Measurements from ENCODE around the gene MYOCD.
"Not testable (repeated sequence)": the region's sequence is repeated elsewhere in the genome, so short reads cannot be mapped to it uniquely, and the experiment has no call there.

Gene MYOCD, protein sequence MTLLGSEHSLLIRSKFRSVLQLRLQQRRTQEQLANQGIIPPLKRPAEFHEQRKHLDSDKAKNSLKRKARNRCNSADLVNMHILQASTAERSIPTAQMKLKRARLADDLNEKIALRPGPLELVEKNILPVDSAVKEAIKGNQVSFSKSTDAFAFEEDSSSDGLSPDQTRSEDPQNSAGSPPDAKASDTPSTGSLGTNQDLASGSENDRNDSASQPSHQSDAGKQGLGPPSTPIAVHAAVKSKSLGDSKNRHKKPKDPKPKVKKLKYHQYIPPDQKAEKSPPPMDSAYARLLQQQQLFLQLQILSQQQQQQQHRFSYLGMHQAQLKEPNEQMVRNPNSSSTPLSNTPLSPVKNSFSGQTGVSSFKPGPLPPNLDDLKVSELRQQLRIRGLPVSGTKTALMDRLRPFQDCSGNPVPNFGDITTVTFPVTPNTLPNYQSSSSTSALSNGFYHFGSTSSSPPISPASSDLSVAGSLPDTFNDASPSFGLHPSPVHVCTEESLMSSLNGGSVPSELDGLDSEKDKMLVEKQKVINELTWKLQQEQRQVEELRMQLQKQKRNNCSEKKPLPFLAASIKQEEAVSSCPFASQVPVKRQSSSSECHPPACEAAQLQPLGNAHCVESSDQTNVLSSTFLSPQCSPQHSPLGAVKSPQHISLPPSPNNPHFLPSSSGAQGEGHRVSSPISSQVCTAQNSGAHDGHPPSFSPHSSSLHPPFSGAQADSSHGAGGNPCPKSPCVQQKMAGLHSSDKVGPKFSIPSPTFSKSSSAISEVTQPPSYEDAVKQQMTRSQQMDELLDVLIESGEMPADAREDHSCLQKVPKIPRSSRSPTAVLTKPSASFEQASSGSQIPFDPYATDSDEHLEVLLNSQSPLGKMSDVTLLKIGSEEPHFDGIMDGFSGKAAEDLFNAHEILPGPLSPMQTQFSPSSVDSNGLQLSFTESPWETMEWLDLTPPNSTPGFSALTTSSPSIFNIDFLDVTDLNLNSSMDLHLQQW

GRCh38 chr17:12665263-12666210 lies at the start of gene MYOCD:
Gene MYOCD, plus strand, starts transcription at chr17:12665890. Its CDS starts 299 bp downstream, at chr17:12666189.
- DNase-seq = no peak

- DNase-seq = no peak
These were observed 49.5 kb upstream of the MYOCD start for GRCh38 chr17:12616161-12616560.

DNA sequence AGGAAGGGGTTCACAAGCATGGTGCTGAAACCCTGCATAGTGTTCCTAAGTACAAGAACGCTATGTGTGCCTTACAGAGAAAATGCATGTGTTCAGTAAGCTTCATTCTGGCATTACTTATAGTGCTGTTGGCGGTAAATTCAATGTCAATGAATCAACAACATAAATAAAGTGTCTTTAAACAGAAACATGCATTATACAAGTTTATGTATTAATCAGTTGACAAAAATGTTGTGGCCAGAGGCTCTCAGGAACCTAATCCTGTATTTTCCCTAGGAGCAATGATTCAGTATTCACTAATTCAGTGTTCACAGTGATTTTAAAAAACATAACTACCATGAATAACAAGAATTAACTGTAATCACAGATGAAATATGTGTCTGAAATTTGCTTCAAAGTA lies 47.1 kb upstream of the MYOCD start:
- no peak for DNase-seq

DNA sequence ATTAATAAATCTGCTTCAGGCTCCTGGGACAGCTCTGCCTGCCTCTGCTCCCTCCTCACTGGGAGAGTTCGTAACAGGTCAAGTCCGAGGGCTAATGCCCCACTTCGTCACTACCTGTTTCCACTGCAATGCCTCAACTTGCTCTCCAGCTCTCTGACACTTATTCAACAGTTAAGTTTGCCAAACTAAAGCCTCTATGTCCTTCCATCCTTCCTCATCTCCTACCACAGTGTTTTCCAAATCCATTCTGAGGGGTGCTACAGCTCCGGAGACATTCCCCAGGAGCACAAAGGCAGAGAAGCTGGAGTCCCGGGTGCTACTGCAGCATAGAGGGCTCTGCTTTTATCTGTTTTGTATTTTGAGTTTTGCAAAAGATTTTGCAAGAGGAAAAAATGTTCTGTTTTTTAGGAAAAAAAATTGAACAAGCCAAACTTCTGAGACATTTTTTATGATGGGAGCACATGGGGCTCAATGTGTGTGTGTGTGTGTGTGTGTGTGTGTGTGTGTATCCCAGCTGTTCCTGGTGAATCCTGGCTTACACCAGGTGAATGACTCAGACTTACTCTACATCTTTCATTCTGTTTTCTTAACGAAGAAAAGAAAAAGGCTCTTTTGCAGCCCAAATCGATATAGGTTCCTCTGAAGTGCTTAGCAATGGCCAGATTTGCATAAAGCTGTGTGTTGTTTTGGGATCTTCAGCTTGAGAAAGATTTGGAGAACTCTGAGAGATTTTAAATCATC lies 46.1 kb upstream of the MYOCD start:
- DNase-seq = no peak

GRCh38 chr17:12620200-12620720 lies 45.4 kb upstream of the MYOCD start:
- DNase-seq = no peak

DNA sequence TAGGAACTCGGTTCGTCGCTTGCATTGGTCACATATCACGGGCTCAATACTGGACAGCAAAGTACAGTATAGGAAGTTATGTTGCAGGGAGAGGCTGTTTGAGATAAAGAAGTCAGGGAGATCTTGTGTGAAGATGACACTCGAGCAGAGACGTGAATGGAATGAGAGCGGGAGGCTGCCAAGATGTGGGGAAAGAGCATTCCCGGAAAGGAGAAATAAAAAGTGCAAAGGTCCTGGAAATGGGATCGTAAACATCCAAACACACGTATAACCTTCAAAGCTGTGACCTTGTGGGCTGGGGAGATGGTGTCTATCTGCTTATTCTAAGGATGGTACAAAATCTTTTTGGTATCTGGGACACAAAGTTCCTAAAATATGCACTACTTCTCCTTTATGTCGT lies 43.0 kb upstream of the MYOCD start:
- no peak for DNase-seq

DNA sequence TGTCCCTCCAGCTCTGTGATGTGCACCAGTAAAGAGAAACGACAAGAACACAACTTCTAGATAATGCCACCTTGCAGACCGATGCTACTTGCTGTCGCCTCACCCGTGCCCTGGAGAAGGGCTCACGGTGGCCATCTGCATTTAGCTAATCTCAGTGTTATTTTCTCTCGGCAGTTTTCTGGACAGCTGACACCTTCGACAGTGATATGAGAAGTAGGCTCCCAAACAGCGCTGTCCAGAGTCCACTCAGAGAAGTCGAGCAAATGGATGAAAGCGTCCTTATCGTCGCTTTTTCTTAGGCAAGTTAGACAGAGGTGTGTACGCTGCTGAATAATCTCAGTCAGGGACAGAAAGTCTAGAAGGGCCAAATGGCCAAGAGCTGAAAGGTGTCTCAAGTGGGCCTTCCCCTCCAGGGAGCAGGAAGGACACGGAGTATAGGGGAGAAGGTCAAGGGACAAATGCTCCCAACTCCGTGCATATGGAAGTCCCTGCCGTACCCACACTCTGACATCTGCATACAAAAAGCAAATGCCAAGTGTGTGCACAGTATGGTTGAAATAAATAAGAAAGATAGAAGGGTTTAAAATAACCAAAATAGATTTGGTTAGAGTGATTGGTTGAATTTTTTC lies 42.4 kb upstream of the MYOCD start:
- DNase-seq = no peak

GRCh38 chr17:12624211-12624610 lies 41.5 kb upstream of the MYOCD start:
- no peak for DNase-seq

DNA sequence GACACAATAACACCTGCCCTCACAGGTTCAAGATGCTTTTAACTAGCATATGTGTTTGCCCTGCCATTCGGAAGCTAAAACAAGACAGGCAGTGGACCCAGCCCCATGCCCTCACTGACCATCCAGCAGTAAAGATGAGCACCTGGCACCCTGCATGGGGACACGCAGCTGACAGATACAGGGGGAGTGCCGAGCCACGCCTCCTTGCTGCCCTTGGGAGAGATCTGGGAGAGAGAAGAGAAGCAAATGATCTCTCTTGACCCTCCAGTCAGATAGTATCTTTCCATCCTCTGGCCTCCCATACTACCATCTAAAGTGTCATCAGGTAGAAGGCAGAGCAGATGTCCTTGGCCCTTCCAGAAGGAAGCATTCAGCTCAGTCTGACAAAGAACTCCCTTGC lies 40.6 kb upstream of the MYOCD start:
- no peak for DNase-seq

- DNase-seq = no peak
These were observed 38.5 kb upstream of the MYOCD start for GRCh38 chr17:12627177-12627629.

DNA sequence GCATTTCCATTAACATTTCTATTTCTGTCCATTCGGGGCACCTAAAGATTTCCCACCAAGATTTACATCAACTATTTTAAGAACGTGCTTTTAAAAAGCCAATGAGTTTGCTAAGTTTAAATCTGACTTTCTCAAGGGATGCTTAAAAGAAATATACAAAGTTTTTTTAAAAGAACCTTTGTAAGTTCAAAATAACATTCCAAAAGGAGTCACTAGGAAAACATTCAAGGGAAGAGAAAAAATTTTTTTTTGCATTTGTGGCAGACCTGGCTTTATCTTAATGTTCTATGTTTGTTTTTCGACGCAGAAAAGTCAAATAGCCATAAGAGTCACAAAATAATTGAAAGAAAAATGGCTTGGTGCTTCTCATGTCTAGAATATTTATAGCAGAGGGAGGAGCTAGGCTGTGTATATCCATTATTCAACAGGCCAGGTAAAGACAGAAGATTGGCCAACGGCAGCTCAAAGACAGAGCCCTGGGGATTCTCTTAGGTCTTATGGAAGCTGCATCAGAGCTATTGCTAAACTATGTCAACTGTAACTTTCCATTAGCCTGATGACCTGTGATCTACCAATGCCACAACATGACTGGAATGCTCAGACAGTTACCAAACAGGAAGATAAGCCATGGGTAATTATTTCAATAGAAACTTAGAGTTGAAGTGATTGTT lies 37.8 kb upstream of the MYOCD start:
- DNase-seq = no peak

GRCh38 chr17:12631076-12631475 lies 34.6 kb upstream of the MYOCD start:
- no peak for DNase-seq

DNA sequence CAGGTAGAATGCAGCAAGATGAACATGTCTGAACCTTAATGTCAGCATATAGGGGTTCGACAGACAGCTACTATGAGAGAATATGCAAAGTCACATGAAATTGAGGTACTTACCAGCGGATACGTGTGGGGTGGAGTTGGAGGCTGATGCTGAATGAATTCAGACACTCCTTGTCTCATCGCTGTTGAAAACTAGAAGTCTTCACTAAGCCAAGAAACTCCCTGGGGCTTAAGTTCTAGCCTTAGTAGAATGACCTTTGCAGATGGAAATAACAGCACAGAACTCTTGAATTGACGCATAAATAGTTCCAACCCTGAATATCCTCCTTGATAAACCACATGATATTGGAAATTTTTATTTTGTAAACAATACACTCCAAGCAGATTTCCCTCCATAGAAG lies 32.9 kb upstream of the MYOCD start:
- no peak for DNase-seq

DNA sequence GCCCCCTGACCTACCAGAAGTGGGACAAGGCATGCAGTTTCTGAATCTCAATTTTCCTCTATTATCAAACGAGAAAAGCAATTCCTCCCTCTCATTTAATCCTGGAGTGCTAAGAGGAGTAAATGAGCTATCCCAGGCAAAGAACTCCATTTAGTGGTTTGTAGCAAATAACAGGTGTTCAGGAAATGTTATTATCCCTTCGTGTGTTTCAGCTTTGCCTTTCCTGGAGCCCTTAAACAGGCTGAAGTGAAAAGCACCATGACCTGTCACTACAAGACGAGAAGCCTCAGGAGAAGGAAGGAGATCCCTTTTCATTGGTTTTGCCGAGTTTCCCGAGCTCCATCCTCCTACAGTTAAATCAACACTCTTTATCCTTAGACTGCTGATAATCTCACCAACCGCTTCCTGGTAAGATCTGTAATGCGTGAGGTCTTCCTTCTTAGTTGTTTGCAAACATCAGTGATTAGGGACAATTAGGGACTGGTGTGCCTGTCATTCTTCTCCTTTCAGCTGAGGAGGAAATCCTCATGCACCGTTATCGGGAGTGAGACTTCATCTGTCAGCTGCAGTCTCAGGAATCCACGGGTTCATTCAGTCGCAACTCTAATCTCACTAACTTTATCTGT lies 30.8 kb upstream of the MYOCD start:
- no peak for DNase-seq

DNA sequence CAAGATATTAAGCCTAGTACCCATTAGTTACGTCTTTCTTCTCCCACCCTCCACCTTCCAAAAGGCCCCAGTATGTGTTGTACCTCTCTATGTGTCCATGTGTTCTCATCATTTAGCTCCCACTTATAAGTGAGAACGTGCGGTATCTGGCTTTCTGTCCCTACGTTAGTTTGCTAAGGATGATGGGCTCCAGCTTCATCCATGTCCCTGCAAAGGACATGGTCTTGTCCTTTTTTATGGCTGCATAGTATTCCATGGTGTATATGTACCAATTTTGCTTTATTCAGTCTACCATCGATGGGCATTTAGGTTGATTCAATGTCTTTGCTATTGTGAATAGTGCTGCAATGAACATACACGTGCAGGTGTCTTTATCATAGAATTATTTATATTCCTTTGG lies 29.7 kb upstream of the MYOCD start:
- DNase-seq = not testable (repeated sequence)

- DNase-seq = no peak
These were observed 28.7 kb upstream of the MYOCD start for GRCh38 chr17:12637015-12637414.

GRCh38 chr17:12637745-12638651 lies 27.7 kb upstream of the MYOCD start:
- DNase-seq = no peak

DNA sequence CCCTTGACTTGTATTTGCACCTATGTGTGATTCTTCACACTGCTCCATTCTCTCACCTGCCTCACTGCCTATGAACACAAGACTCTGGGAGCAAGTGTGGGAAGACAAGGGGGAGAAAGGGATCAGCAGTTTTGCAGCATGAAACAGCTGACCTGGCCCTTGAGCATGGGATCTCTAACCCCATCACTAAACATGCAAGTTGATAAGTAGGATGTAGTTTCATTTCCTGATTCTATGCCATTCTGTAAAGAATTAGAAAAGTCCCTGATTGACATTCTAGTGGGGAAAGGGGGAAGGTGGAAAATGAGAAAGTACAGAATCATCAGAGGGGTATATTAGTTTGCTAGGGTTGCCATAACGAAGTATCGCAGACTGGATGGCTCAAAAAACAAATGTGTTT lies 25.3 kb upstream of the MYOCD start:
- DNase-seq = no peak

DNA sequence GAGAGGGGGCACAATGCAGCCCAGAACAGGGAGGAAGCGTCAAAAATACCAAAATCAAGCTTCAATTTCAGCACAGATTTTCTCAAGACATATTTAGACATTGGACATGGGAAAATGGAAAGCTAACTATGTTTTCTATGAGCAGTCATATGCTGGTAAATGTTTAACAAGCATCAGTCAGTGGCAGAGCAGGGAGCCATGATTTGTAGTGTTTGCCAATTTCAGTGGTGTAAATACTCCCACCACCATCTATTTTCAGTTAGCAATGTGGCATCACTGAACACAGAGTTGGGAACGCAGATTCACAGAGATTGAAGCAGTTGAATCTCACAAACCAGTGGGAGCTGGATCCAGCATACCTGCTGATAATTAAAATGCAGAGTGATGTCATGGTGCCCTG lies 24.6 kb upstream of the MYOCD start:
- no peak for DNase-seq
